Activated CD4-positive, alpha-beta T cell treated with anti-CD3 and anti-CD28 coated beads, Interleukin-2, amount 10 ng/mL, durations not matched to agents 7 days and 5 days (primary cell): Measurements from ENCODE around the gene HEXIM1. TPM values are rescaled to one million over a fixed set of nuclear protein-coding genes. Genes with fewer than 3 reads are reported as not detected.
A peak's percentile ranks its signal among the peaks of the same experiment; 100 is the strongest.

Source experiments
- CTCF ChIA-PET: fragments of 350-600 bp; sonication (Branson Sonifier 250); formaldehyde crosslinking; loops from one replicate; lab custom pipeline; 2021; ENCODE audit warnings: antibody characterized with exemption; lab: Charles Lee
- POLR2A ChIA-PET: fragments of 350-600 bp; sonication (Branson Sonifier 250); formaldehyde crosslinking; loops from one replicate; lab custom pipeline; 2021; ENCODE audit warnings: antibody characterized with exemption; lab: Charles Lee
- DNase-seq: peaks from one replicate; pipeline ENCODE4 v3.0.0-alpha.2; 2020
- H3K27ac Mint-ChIP-seq: one replicate; pipeline ENCODE4 v1.8.0; 2021; ENCODE audit warnings: mild to moderate bottlenecking, moderate library complexity, mixed read lengths
- H3K27me3 Mint-ChIP-seq: one replicate; pipeline ENCODE4 v1.8.0; 2021; ENCODE audit warnings: mixed read lengths
- H3K36me3 Mint-ChIP-seq: one replicate; pipeline ENCODE4 v1.8.0; 2021; ENCODE audit warnings: low read depth, mixed read lengths
- H3K4me1 Mint-ChIP-seq: one replicate; pipeline ENCODE4 v1.8.0; 2021; ENCODE audit warnings: mixed read lengths
- H3K4me3 Mint-ChIP-seq: one replicate; pipeline ENCODE4 v1.8.0; 2021; ENCODE audit warnings: mild to moderate bottlenecking, moderate library complexity, mixed read lengths
- H3K9me3 Mint-ChIP-seq: one replicate; pipeline ENCODE4 v1.8.0; 2021; ENCODE audit warnings: mixed read lengths
- total RNA-seq, 2 experiments: library from RNA; stranded (reverse); gene quantifications; one replicate each; pipeline ENCODE4 v1.2.3, GENCODE V29; 2021

HEXIM1 gene
- total RNA-seq, 2 experiments from 2014 or later, result 30.5 TPM

GRCh38 chr17:45125509-45125908 lies 22.8 kb upstream of the HEXIM1 start:
- Mint-ChIP-seq H3K36me3 (no peaks in the 10 kb centered on the region), H3K27ac (no peak overlapping the region), H3K4me3 (no peak overlapping the region), H3K9me3 (no peaks in the 10 kb centered on the region), H3K27me3 (peaks cover 7% of the 10 kb centered on the region), H3K4me1 (no peaks in the 10 kb centered on the region)
- DNase-seq, result no peak
- ChIA-PET CTCF (interaction anchor here (0.6 to 3.9 kb wide), 4 partner anchors 10 to 72 kb away, joined by 3 to 31 read pairs (median 3); partner anchors contain the start of gene ACBD4), POLR2A (no interaction called here)

DNA sequence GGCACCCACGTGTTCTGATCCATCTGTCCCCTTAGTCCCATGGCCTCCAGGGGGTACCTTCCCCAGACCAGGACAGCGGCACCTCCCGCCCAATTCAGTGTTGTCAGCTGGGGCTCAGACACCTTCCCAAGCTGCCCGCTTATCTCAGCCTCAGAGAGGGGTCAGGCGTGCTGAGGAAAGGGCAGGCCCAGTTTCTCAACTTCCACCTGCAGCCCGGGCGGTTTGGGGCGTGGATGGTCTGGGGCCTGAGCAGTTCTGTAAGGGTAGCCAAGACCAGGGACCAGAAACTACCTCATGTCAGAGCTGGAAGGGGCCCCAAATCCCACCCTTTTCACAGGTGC lies 21.1 kb upstream of the HEXIM1 start:
- H3K36me3 Mint-ChIP-seq, result no peaks in the 10 kb centered on the region
- no peak for DNase-seq
- H3K27me3 Mint-ChIP-seq, result peaks cover 6% of the 10 kb centered on the region
- no peak overlapping the region for H3K27ac Mint-ChIP-seq
- no peak overlapping the region for H3K4me3 Mint-ChIP-seq
- ChIA-PET CTCF (interaction anchor here (1.0 to 1.3 kb wide), 2 partner anchors 9 to 70 kb away, joined by 4 read pairs; no protein-coding TSS in a partner anchor), POLR2A (no interaction called here)
- no peaks in the 10 kb centered on the region for H3K4me1 Mint-ChIP-seq
- H3K9me3 Mint-ChIP-seq, result no peaks in the 10 kb centered on the region

- Mint-ChIP-seq H3K27ac (no peak overlapping the region), H3K9me3 (no peaks in the 10 kb centered on the region), H3K4me1 (no peaks in the 10 kb centered on the region), H3K36me3 (no peaks in the 10 kb centered on the region), H3K4me3 (no peak overlapping the region), H3K27me3 (peaks cover 6% of the 10 kb centered on the region)
- DNase-seq, result no peak
- ChIA-PET POLR2A (no interaction called here), CTCF (interaction anchor here (1.0 kb wide), 1 partner anchor 70 kb away, joined by 4 read pairs; no protein-coding TSS in a partner anchor)
These were observed 20.6 kb upstream of the HEXIM1 start for GRCh38 chr17:45127548-45128300.

DNA sequence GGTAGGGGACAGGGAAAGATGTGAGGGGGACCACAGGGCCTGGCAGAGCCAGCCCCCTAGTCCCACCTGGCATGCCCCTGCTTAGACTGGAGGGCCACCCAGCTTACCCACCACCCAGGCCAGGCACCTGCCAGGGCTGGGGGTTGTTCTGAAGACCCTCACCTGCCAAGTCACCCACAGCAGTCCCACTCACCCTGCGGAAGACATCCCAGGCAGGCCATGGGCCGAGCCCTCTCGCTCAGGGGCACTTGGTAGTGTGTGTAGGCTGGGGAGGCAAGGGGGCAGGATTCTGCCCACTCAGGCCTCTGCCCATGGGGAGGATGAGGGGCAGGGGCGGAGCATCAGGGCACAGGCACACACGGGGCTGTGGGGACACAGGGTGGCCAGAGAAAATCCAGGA lies 19.9 kb upstream of the HEXIM1 start:
- ChIA-PET CTCF (interaction anchor here (1.7 kb wide), 1 partner anchor 11 kb away, joined by 6 read pairs; no protein-coding TSS in a partner anchor), POLR2A (no interaction called here)
- H3K36me3 Mint-ChIP-seq, result no peaks in the 10 kb centered on the region
- H3K9me3 Mint-ChIP-seq, result no peaks in the 10 kb centered on the region
- H3K4me3 Mint-ChIP-seq, result no peak overlapping the region
- no peak overlapping the region for H3K27ac Mint-ChIP-seq
- H3K4me1 Mint-ChIP-seq, result peaks cover 2% of the 10 kb centered on the region
- DNase-seq, result no peak
- peaks cover 6% of the 10 kb centered on the region for H3K27me3 Mint-ChIP-seq

GRCh38 chr17:45128989-45129388 lies 19.3 kb upstream of the HEXIM1 start:
- H3K27me3 Mint-ChIP-seq, result peaks cover 6% of the 10 kb centered on the region
- ChIA-PET CTCF (interaction anchor here (1.1 to 1.7 kb wide), 2 partner anchors 11 to 25 kb away, joined by 4 to 6 read pairs; no protein-coding TSS in a partner anchor), POLR2A (no interaction called here)

DNA sequence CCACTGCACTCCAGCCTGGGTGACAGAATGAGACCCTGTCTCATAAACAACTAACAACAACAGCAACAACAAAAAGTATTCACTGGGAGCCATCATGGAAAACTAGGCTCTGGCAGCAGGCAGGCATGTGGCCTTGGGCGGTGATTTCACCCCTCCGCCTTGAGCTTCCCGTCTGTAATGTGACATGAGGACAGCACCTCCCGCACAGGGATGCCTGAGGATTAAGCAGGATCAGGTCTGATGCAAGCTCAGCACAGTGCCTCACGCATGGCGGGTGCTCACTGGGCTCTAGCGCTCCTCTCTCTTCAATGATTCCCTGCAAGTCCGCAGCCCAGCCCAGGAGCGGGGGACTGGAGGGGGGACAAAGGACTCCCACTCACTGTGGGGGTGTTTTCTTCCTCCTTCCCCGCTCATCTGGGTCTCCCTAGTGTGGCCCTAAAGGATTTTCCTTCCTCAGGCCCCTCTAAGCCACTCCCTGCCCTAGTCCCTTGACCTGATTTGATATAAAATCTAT lies 18.8 kb upstream of the HEXIM1 start:
- POLR2A ChIA-PET, result no interaction called here
- DNase-seq, result no peak
- Mint-ChIP-seq H3K4me3 (no peak overlapping the region), H3K9me3 (no peaks in the 10 kb centered on the region), H3K27ac (no peak overlapping the region), H3K36me3 (no peaks in the 10 kb centered on the region), H3K27me3 (peaks cover 6% of the 10 kb centered on the region), H3K4me1 (peaks cover 5% of the 10 kb centered on the region)
- CTCF ChIA-PET, result interaction anchor here (1.1 to 1.7 kb wide), 2 partner anchors 12 to 26 kb away, joined by 4 to 6 read pairs; no protein-coding TSS in a partner anchor

More at GRCh38 chr17:45128989-45129388, 19.3 kb upstream of the HEXIM1 start:
- Mint-ChIP-seq H3K36me3 (no peaks in the 10 kb centered on the region), H3K9me3 (no peaks in the 10 kb centered on the region), H3K27ac (no peak overlapping the region), H3K4me3 (no peak overlapping the region), H3K4me1 (peaks cover 5% of the 10 kb centered on the region)
- no peak for DNase-seq

DNA sequence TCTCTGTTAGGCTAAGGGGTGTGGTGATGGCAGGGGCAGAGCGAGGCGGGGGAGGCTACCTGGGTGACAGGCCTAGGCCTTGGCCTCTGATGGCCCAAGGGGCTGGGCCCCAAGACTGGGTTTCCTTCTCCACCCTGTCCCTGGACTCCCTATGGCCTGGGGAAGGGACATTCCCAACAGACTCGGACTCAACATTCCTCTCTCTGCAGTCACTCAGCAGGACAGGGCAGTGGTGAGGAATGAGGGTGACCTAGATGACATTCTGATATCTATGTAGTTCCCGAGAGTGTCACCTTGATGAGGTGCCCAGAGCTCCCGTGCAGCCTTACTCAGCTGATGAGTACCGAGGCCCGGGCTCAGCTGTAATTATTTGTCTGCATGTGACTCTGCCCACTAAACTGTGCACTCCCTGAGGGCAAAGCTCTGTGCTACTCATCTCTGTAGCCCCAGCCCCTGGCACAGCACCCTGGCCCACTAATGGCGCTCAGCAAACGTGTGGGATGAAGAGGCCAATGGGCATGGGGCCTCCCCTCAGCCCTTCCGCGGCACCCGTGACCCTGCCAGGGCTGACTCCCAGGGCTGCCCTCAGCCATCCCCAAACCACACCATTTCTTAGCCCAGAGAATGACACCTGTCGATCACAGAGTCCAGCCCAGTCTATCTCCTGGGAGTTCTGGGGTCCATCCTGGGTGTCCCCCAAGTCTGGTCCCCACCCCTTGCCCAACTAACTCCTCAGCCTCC lies 18.2 kb upstream of the HEXIM1 start:
- Mint-ChIP-seq H3K36me3 (no peaks in the 10 kb centered on the region), H3K27me3 (peaks cover 6% of the 10 kb centered on the region), H3K4me1 (peaks cover 5% of the 10 kb centered on the region), H3K27ac (no peak overlapping the region), H3K4me3 (no peak overlapping the region), H3K9me3 (no peaks in the 10 kb centered on the region)
- ChIA-PET CTCF (interaction anchor here (0.5 to 1.7 kb wide), 4 partner anchors 9 to 209 kb away, joined by 3 to 6 read pairs (median 4); no protein-coding TSS in a partner anchor), POLR2A (no interaction called here)
- no peak for DNase-seq

- Mint-ChIP-seq H3K27ac (no peak overlapping the region), H3K4me3 (peak overlapping the region; percentile 50), H3K9me3 (no peaks in the 10 kb centered on the region), H3K36me3 (no peaks in the 10 kb centered on the region), H3K4me1 (peaks cover 9% of the 10 kb centered on the region), H3K27me3 (peaks cover 6% of the 10 kb centered on the region)
- CTCF ChIA-PET, result interaction anchor here (0.5 to 2.4 kb wide), 3 partner anchors 8 to 210 kb away, joined by 3 to 12 read pairs (median 4); no protein-coding TSS in a partner anchor
- POLR2A ChIA-PET, result no interaction called here
- DNase-seq, result no peak
These were observed 17.3 kb upstream of the HEXIM1 start for GRCh38 chr17:45130681-45131615.

GRCh38 chr17:45131616-45132319 lies 16.5 kb upstream of the HEXIM1 start:
- H3K9me3 Mint-ChIP-seq, result no peaks in the 10 kb centered on the region
- ChIA-PET POLR2A (no interaction called here), CTCF (interaction anchor here (0.6 to 2.4 kb wide), 6 partner anchors 12 to 96 kb away, joined by 3 to 12 read pairs (median 4); partner anchors contain the start of gene HEXIM1)
- H3K4me1 Mint-ChIP-seq, result peaks cover 17% of the 10 kb centered on the region
- H3K27ac Mint-ChIP-seq, result no peak overlapping the region
- H3K27me3 Mint-ChIP-seq, result peaks cover 6% of the 10 kb centered on the region
- DNase-seq, result peak; percentile 54
- H3K4me3 Mint-ChIP-seq, result peak overlapping the region; percentile 50
- H3K36me3 Mint-ChIP-seq, result no peaks in the 10 kb centered on the region

DNA sequence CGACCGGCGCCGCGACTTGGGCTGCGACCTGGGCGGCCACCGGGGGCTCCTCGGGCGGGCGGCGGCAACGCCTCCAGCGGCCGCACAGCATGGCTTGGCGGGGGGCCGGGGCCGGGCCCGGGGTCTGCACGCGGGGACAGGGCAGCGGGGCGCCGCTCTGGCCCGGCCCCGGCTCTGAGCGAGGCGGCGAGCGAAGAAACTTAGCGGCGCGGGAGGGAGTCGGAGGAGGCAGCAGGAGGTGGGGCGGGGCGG lies 16.0 kb upstream of the HEXIM1 start, which contains the start of gene PLCD3:
PLCD3 (minus strand) TSS at position 196 of the 252 bp plus-strand sequence; CDS start at position 91, 105 bp downstream.
- ChIA-PET CTCF (interaction anchor here (0.6 to 2.4 kb wide), 7 partner anchors 13 to 95 kb away, joined by 3 to 12 read pairs (median 3); partner anchors contain the start of gene HEXIM1), POLR2A (no interaction called here)
- Mint-ChIP-seq H3K9me3 (no peaks in the 10 kb centered on the region), H3K36me3 (no peaks in the 10 kb centered on the region), H3K4me3 (peak within 1 kb of the TSS; percentile 80), H3K27me3 (peaks cover 6% of the 10 kb centered on the region), H3K27ac (peak within 1 kb of the TSS; percentile 89), H3K4me1 (peaks cover 17% of the 10 kb centered on the region)
- no peak for DNase-seq

- CTCF ChIA-PET, result interaction anchor here (0.6 to 2.4 kb wide), 7 partner anchors 13 to 95 kb away, joined by 3 to 12 read pairs (median 3); partner anchors contain the start of gene HEXIM1
- Mint-ChIP-seq H3K4me1 (peaks cover 17% of the 10 kb centered on the region), H3K36me3 (no peaks in the 10 kb centered on the region), H3K27me3 (peaks cover 6% of the 10 kb centered on the region), H3K27ac (peak overlapping the region; percentile 89), H3K4me3 (peak overlapping the region; percentile 80), H3K9me3 (no peaks in the 10 kb centered on the region)
- POLR2A ChIA-PET, result no interaction called here
- DNase-seq, result peak; percentile 70
These were observed 15.5 kb upstream of the HEXIM1 start for GRCh38 chr17:45132572-45133463.
